Measurements from ENCODE around the gene CLCC1. TPM values are rescaled to one million over a fixed set of nuclear protein-coding genes. Genes with fewer than 3 reads are reported as not detected.

Gene CLCC1
- total RNA-seq, 3 donors from 2014 or later, result 29.5 to 31.8 (median 29.7) TPM

GRCh38 chr1:108925920-108926319 lies 37.4 kb downstream of the CLCC1 start:
- TF ChIP-seq POLR2A (IDR thresholded peaks at IDR 0.05) (no peak), POLR2AphosphoS5 (IDR thresholded peaks at IDR 0.05) (no peak)
- TF ChIP-seq, protein P1, sequence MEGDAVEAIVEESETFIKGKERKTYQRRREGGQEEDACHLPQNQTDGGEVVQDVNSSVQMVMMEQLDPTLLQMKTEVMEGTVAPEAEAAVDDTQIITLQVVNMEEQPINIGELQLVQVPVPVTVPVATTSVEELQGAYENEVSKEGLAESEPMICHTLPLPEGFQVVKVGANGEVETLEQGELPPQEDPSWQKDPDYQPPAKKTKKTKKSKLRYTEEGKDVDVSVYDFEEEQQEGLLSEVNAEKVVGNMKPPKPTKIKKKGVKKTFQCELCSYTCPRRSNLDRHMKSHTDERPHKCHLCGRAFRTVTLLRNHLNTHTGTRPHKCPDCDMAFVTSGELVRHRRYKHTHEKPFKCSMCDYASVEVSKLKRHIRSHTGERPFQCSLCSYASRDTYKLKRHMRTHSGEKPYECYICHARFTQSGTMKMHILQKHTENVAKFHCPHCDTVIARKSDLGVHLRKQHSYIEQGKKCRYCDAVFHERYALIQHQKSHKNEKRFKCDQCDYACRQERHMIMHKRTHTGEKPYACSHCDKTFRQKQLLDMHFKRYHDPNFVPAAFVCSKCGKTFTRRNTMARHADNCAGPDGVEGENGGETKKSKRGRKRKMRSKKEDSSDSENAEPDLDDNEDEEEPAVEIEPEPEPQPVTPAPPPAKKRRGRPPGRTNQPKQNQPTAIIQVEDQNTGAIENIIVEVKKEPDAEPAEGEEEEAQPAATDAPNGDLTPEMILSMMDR (IDR thresholded peaks at IDR 0.05), result no peak

GRCh38 chr1:108916788-108917187 lies 46.5 kb downstream of the CLCC1 start:
- Histone ChIP-seq H3K4me3 (no peak overlapping the region), H3K27ac (no peak overlapping the region), H3K9me3 (no peaks in the 10 kb centered on the region), H3K4me1 (no peaks in the 10 kb centered on the region), H3K36me3 (no peaks in the 10 kb centered on the region), H3K27me3 (no peaks in the 10 kb centered on the region)
- intact Hi-C loops (cut with DNase I; ENCODE audit: low total_unique reads), result no loop called here
- TF ChIP-seq POLR2A (IDR thresholded peaks at IDR 0.05), result no peak
- TF ChIP-seq, protein P1 (IDR thresholded peaks at IDR 0.05), result no peak
- TF ChIP-seq POLR2AphosphoS5 (IDR thresholded peaks at IDR 0.05), result no peak
- no peak for DNase-seq (ENCODE audit: low spot score in 2 of 2)

More at GRCh38 chr1:108925920-108926319, 37.4 kb downstream of the CLCC1 start:
- Histone ChIP-seq H3K36me3 (peaks cover 2% of the 10 kb centered on the region), H3K9me3 (no peaks in the 10 kb centered on the region), H3K27me3 (no peaks in the 10 kb centered on the region), H3K4me1 (no peaks in the 10 kb centered on the region), H3K27ac (no peak overlapping the region), H3K4me3 (no peak overlapping the region)
- DNase-seq (ENCODE audit: low spot score in 2 of 2), result no peak
- intact Hi-C loops (cut with DNase I; ENCODE audit: low total_unique reads), result no loop called here

Other genes with a start within 250 kb of the CLCC1 start
- 100 to 1,000 TPM in 1 of 3 donors, 10 to 100 TPM in 2; 62.6 to 127 (median 79.5) TPM for gene STXBP3, start 216.8 kb downstream of the CLCC1 start, total RNA-seq
- gene AKNAD1, start 106.4 kb downstream of the CLCC1 start, total RNA-seq, result 1 to 10 TPM; 2.3 to 4.1 (median 2.9) TPM
- gene GPSM2, start 86.5 kb downstream of the CLCC1 start, total RNA-seq, result 10 to 100 TPM; 11.5 to 25.9 (median 18.1) TPM
- gene WDR47, start 78.6 kb upstream of the CLCC1 start, total RNA-seq, result 10 to 100 TPM; 12.3 to 16.8 (median 13.8) TPM
- 10 to 100 TPM; 23.1 to 36.4 (median 25.8) TPM for gene TAF13, start 112.5 kb upstream of the CLCC1 start, total RNA-seq
- 10 to 100 TPM; 30.7 to 32.6 (median 32.4) TPM for gene TMEM167B, start 127.3 kb upstream of the CLCC1 start, total RNA-seq
- 100 to 1,000 TPM in 2 of 3 donors, under 1 TPM in 1; 0.64 to 220 (median 202) TPM for gene ELAPOR1, start 150.6 kb upstream of the CLCC1 start, total RNA-seq